AG04450 (cell line): Measurements from ENCODE around the gene NUP98. TPM values are rescaled to one million over a fixed set of nuclear protein-coding genes. Genes with fewer than 3 reads are reported as not detected.

Experiments used
- CTCF ChIA-PET: fragments of 300-600, 350-600 bp; formaldehyde crosslinking; extraction: SDS; loops from one replicate; lab custom pipeline; 2022; ENCODE audit warnings: antibody characterized with exemption, inconsistent platforms; lab: Charles Lee
- POLR2A ChIA-PET: fragments of 350-600 bp; formaldehyde crosslinking; extraction: SDS; loops from one replicate; lab custom pipeline; 2021; ENCODE audit warnings: antibody characterized with exemption, inconsistent platforms; lab: Yijun Ruan, JAX
- DNase-seq: peaks from one replicate; pipeline ENCODE4 v3.0.0-alpha.2; 2011; ENCODE audit warnings: low read depth, low spot score
- H3K27ac ChIP-seq: one replicate; pipeline ENCODE4 v1.5.1; 2012; ENCODE audit warnings: low read depth, low read length, control low read depth
- H3K27me3 ChIP-seq: one replicate; pipeline ENCODE4 v1.6.0; 2012; ENCODE audit warnings: low read length; ENCODE audit not compliant: control insufficient read depth, insufficient read depth
- H3K4me3 ChIP-seq: 2 replicates; pipeline ENCODE4 v1.5.1; 2011; ENCODE audit warnings: mild to moderate bottlenecking, low read depth, low read length, control low read depth
- H3K9me3 ChIP-seq: 2 replicates; pipeline ENCODE4 v1.5.1; 2012; ENCODE audit warnings: low read length; ENCODE audit not compliant: control insufficient read depth, insufficient read depth
- CTCF ChIP-seq: IDR thresholded peaks from 2 replicates; pipeline ENCODE4 v1.5.1; 2011; ENCODE audit warnings: low read depth, low read length, control low read depth, inconsistent platforms
- polyA plus RNA-seq: library from polyadenylated mRNA; depleted of rRNA; stranded (reverse); fragments of >200 nt; gene quantifications from 2 replicates; pipeline ENCODE4 v1.2.3, GENCODE V29; 2011

NUP98 gene
- polyA plus RNA-seq, 1 experiment: 90.7 TPM

- no peak for TF ChIP-seq CTCF
- ChIA-PET POLR2A (interaction anchor here (1.0 kb wide), 1 partner anchor 18 kb away, joined by 3 read pairs; no protein-coding TSS in a partner anchor), CTCF (interaction anchor here (0.9 to 2.4 kb wide), 4 partner anchors 16 to 249 kb away, joined by 4 to 11 read pairs (median 6); partner anchors contain the start of genes PGAP2 and STIM1)
- Histone ChIP-seq H3K9me3 (no peaks in the 10 kb centered on the region), H3K27me3 (no peaks in the 10 kb centered on the region), H3K4me3 (no peak overlapping the region), H3K27ac (no peak overlapping the region)
- DNase-seq: no peak
Observed at GRCh38 chr11:3823762-3824506, 26.6 kb upstream of the NUP98 start.

- DNase-seq: peak; percentile 47
- no peaks in the 10 kb centered on the region for H3K9me3 ChIP-seq
- H3K4me3 ChIP-seq: no peak overlapping the region
- ChIA-PET POLR2A (interaction anchor here (0.6 to 1.0 kb wide), 3 partner anchors 18 to 723 kb away, joined by 3 to 6 read pairs (median 3); no protein-coding TSS in a partner anchor), CTCF (interaction anchor here (0.9 to 2.4 kb wide), 4 partner anchors 15 to 250 kb away, joined by 4 to 11 read pairs (median 6); partner anchors contain the start of genes PGAP2 and STIM1)
- TF ChIP-seq CTCF: no peak
- H3K27me3 ChIP-seq: no peaks in the 10 kb centered on the region
- no peak overlapping the region for H3K27ac ChIP-seq
Observed at GRCh38 chr11:3823303-3823702, 25.9 kb upstream of the NUP98 start.

- no peak for TF ChIP-seq CTCF
- ChIA-PET POLR2A (no interaction called here), CTCF (interaction anchor here (1.6 to 2.4 kb wide), 2 partner anchors 14 to 251 kb away, joined by 8 to 11 read pairs; partner anchors contain the start of gene PGAP2)
- H3K27me3 ChIP-seq: no peaks in the 10 kb centered on the region
- H3K9me3 ChIP-seq: no peaks in the 10 kb centered on the region
- H3K27ac ChIP-seq: no peak overlapping the region
- DNase-seq: no peak
- H3K4me3 ChIP-seq: no peak overlapping the region
Observed at GRCh38 chr11:3822312-3822711, 25.0 kb upstream of the NUP98 start.

GRCh38 chr11:3820971-3821370 lies 23.6 kb upstream of the NUP98 start:
- ChIA-PET CTCF (interaction anchor here (0.6 to 1.6 kb wide), 2 partner anchors 13 to 29 kb away, joined by 3 to 6 read pairs; partner anchors contain the start of gene PGAP2), POLR2A (no interaction called here)

More at GRCh38 chr11:3820971-3821370, 23.6 kb upstream of the NUP98 start:
- no peak overlapping the region for H3K4me3 ChIP-seq
- H3K27me3 ChIP-seq: no peaks in the 10 kb centered on the region
- TF ChIP-seq CTCF: no peak
- DNase-seq: no peak
- H3K27ac ChIP-seq: no peak overlapping the region
- H3K9me3 ChIP-seq: no peaks in the 10 kb centered on the region
